ENCODE results near the gene MSTO1.
"Not testable (repeated sequence)": the region's sequence is repeated elsewhere in the genome, so short reads cannot be mapped to it uniquely, and the experiment has no call there.

MSTO1 gene

GRCh38 chr1:155651861-155652661 is 42.0 kb downstream of the MSTO1 start:
- H3K27me3 ChIP-seq (ENCODE audit: insufficient read depth, poor library complexity, severe bottlenecking) = no peaks in the 10 kb centered on the region
- no peak for DNase-seq (ENCODE audit: low read depth in 1 of 2, low spot score in 1 of 2)
- H3K27ac ChIP-seq (replicated peaks) = no peak overlapping the region
- H3K4me3 ChIP-seq (replicated peaks; ENCODE audit: insufficient read depth, low read length) = no peak overlapping the region
- TF ChIP-seq GABPA (IDR thresholded peaks at IDR 0.05; ENCODE audit: low read depth) (no peak), SPI1 (IDR thresholded peaks at IDR 0.05; ENCODE audit: borderline replicate concordance, low read depth) (no peak), REST (IDR thresholded peaks at IDR 0.05; ENCODE audit: insufficient replicate concordance, low read depth) (no peak), CTCF (IDR thresholded peaks at IDR 0.05; ENCODE audit: insufficient read depth, low read length) (no peak), POLR2AphosphoS5 (IDR thresholded peaks at IDR 0.05; ENCODE audit: low read depth) (no peak)

GRCh38 chr1:155652951-155653350 is 42.9 kb downstream of the MSTO1 start:
- TF ChIP-seq CTCF (IDR thresholded peaks at IDR 0.05; ENCODE audit: insufficient read depth, low read length) = no peak
- Histone ChIP-seq H3K27ac (replicated peaks) (no peak overlapping the region), H3K27me3 (ENCODE audit: insufficient read depth, poor library complexity, severe bottlenecking) (no peaks in the 10 kb centered on the region), H3K4me3 (replicated peaks; ENCODE audit: insufficient read depth, low read length) (no peak overlapping the region)
- no peak for DNase-seq (ENCODE audit: low read depth in 1 of 2, low spot score in 1 of 2)

GRCh38 chr1:155657463-155657862 is 47.4 kb downstream of the MSTO1 start:
- Histone ChIP-seq H3K4me3 (replicated peaks; ENCODE audit: insufficient read depth, low read length) (no peak overlapping the region), H3K27ac (replicated peaks) (no peak overlapping the region), H3K27me3 (ENCODE audit: insufficient read depth, poor library complexity, severe bottlenecking) (no peaks in the 10 kb centered on the region)
- no peak for DNase-seq (ENCODE audit: low read depth in 1 of 2, low spot score in 1 of 2)
- TF ChIP-seq POLR2AphosphoS5 (IDR thresholded peaks at IDR 0.05; ENCODE audit: low read depth) = no peak

- not testable (repeated sequence) for H3K27me3 ChIP-seq (ENCODE audit: insufficient read depth, poor library complexity, severe bottlenecking); DNase-seq (ENCODE audit: low read depth in 1 of 2, low spot score in 1 of 2); H3K4me3 ChIP-seq (replicated peaks; ENCODE audit: insufficient read depth, low read length); H3K27ac ChIP-seq (replicated peaks)
These were observed 51.2 kb downstream of the MSTO1 start for GRCh38 chr1:155661239-155661638.

All from HL-60 (cell line).